ENCODE measurements around the gene RNF4.

GRCh38 chr4:2537011-2537830 lies 68.3 kb downstream of the RNF4 start:
- TF ChIP-seq CTCF (IDR thresholded peaks at IDR 0.05; ENCODE audit: low read length) (no peak), EZH2 (IDR thresholded peaks at IDR 0.05; ENCODE audit: borderline replicate concordance, low read length) (no peak)
